H9 (cell line): Measurements from ENCODE around the gene DENND1A. TPM values are rescaled to one million over a fixed set of nuclear protein-coding genes. Genes with fewer than 3 reads are reported as not detected.

Experiments used
- DNase-seq: peaks from one replicate; pipeline ENCODE4 v3.0.0-alpha.2; 2017
- H2AFZ ChIP-seq: one replicate; pipeline ENCODE4 v1.6.1; 2013; ENCODE audit warnings: mild to moderate bottlenecking, low read length, control low read depth, moderate library complexity
- H2AK5ac ChIP-seq: 2 replicates; pipeline ENCODE4 v1.6.1; 2013; ENCODE audit warnings: low read length, control low read depth, mixed read lengths; ENCODE audit not compliant: insufficient read length
- H2BK120ac ChIP-seq: one replicate; pipeline ENCODE4 v1.6.1; 2013; ENCODE audit warnings: low read depth, mild to moderate bottlenecking, low read length, control low read depth, inconsistent platforms; ENCODE audit not compliant: poor library complexity, severe bottlenecking
- H2BK12ac ChIP-seq: 2 replicates; pipeline ENCODE4 v1.6.1; 2013; ENCODE audit warnings: low read length, control low read depth, mixed read lengths, low read depth; ENCODE audit not compliant: insufficient read length
- H2BK15ac ChIP-seq: 2 replicates; pipeline ENCODE4 v1.6.1; 2013; ENCODE audit warnings: low read depth, low read length, control low read depth
- H2BK20ac ChIP-seq: one replicate; pipeline ENCODE4 v1.6.1; 2013; ENCODE audit warnings: low read depth, mild to moderate bottlenecking, low read length, control low read depth, inconsistent platforms; ENCODE audit not compliant: poor library complexity, severe bottlenecking
- H2BK5ac ChIP-seq: 2 replicates; pipeline ENCODE4 v1.6.1; 2013; ENCODE audit warnings: low read length, control low read depth, mixed read lengths; ENCODE audit not compliant: insufficient read length
- H3K14ac ChIP-seq: 2 replicates; pipeline ENCODE4 v1.6.1; 2013; ENCODE audit warnings: low read length, control low read depth; ENCODE audit not compliant: insufficient read depth
- H3K18ac ChIP-seq: 2 replicates; pipeline ENCODE4 v1.6.1; 2013; ENCODE audit warnings: low read depth, mild to moderate bottlenecking, mixed read lengths, low read length, control low read depth; ENCODE audit not compliant: insufficient read length
- H3K23ac ChIP-seq: 2 replicates; pipeline ENCODE4 v1.6.1; 2013; ENCODE audit warnings: low read length, control low read depth, mixed read lengths, low read depth; ENCODE audit not compliant: insufficient read length
- H3K23me2 ChIP-seq: 2 replicates; pipeline ENCODE4 v1.6.1; 2013; ENCODE audit warnings: low read depth, mild to moderate bottlenecking, mixed read lengths, low read length, control low read depth; ENCODE audit not compliant: insufficient read length, poor library complexity, severe bottlenecking
- H3K27ac ChIP-seq: 2 replicates; pipeline ENCODE4 v1.5.1; 2013; ENCODE audit warnings: low read length, control low read depth, mixed read lengths, low read depth; ENCODE audit not compliant: insufficient read length
- H3K27me3 ChIP-seq: 2 replicates; pipeline ENCODE4 v1.6.1; 2013; ENCODE audit warnings: low read length, control low read depth, inconsistent platforms; ENCODE audit not compliant: insufficient read depth
- H3K4ac ChIP-seq: 2 replicates; pipeline ENCODE4 v1.6.1; 2013; ENCODE audit warnings: low read depth, mild to moderate bottlenecking, control low read depth, inconsistent platforms, low read length, moderate library complexity
- H3K4me1 ChIP-seq: 2 replicates; pipeline ENCODE4 v1.6.1; 2013; ENCODE audit warnings: low read length, control low read depth, inconsistent platforms; ENCODE audit not compliant: insufficient read depth
- H3K4me2 ChIP-seq: 2 replicates; pipeline ENCODE4 v1.6.1; 2013; ENCODE audit warnings: low read length, control low read depth, mixed read lengths; ENCODE audit not compliant: insufficient read length, insufficient read depth
- H3K56ac ChIP-seq: 2 replicates; pipeline ENCODE4 v1.6.1; 2013; ENCODE audit warnings: low read depth, mild to moderate bottlenecking, mixed read lengths, low read length, control low read depth; ENCODE audit not compliant: insufficient read length
- H3K79me1 ChIP-seq: 2 replicates; pipeline ENCODE4 v1.6.1; 2013; ENCODE audit warnings: low read depth, mild to moderate bottlenecking, moderate library complexity, low read length, control low read depth, inconsistent platforms; ENCODE audit not compliant: insufficient read depth, poor library complexity, severe bottlenecking
- H3K79me2 ChIP-seq: 2 replicates; pipeline ENCODE4 v1.6.1; 2013; ENCODE audit warnings: low read length, control low read depth, inconsistent platforms; ENCODE audit not compliant: insufficient read depth
- H3K9ac ChIP-seq: 2 replicates; pipeline ENCODE4 v1.6.1; 2013; ENCODE audit warnings: low read length, control low read depth, mixed read lengths; ENCODE audit not compliant: insufficient read length; ENCODE audit errors: extremely low read depth
- H3K9me3 ChIP-seq: one replicate; pipeline ENCODE4 v1.6.1; 2013; ENCODE audit warnings: low read depth, low read length, inconsistent platforms; ENCODE audit not compliant: control insufficient read depth
- H3T11ph ChIP-seq: one replicate; pipeline ENCODE4 v1.6.1; 2013; ENCODE audit warnings: mild to moderate bottlenecking, low read length, control low read depth, inconsistent platforms
- H4K20me1 ChIP-seq: one replicate; pipeline ENCODE4 v1.6.1; 2013; ENCODE audit not compliant: control insufficient read depth, insufficient read length, insufficient read depth
- H4K5ac ChIP-seq: 2 replicates; pipeline ENCODE4 v1.6.1; 2013; ENCODE audit warnings: low read depth, mild to moderate bottlenecking, mixed read lengths, low read length, control low read depth; ENCODE audit not compliant: insufficient read length
- H4K8ac ChIP-seq: replicated peaks from 2 replicates; pipeline ENCODE4 v1.6.1; 2013; ENCODE audit warnings: low read length, control low read depth, mixed read lengths, low read depth; ENCODE audit not compliant: insufficient read length
- H4K91ac ChIP-seq: 2 replicates; pipeline ENCODE4 v1.6.1; 2013; ENCODE audit warnings: low read depth, mild to moderate bottlenecking, moderate library complexity, mixed read lengths, low read length, control low read depth; ENCODE audit not compliant: insufficient read length
- H3K27ac Mint-ChIP-seq, 3 experiments: 2 replicates in 2 of 3; 3 replicates in 1 of 3; pipeline ENCODE4 v1.8.0; 2020 to 2021; ENCODE audit warnings: mixed read lengths in 3 of 3, mild to moderate bottlenecking in 1 of 3, moderate library complexity in 1 of 3
- H3K27me3 Mint-ChIP-seq: 2 replicates; pipeline ENCODE4 v1.8.0; 2021; ENCODE audit warnings: low read depth, mild to moderate bottlenecking, moderate library complexity, mixed read lengths
- H3K36me3 Mint-ChIP-seq, 3 experiments: 2 replicates in 2 of 3; 3 replicates in 1 of 3; pipeline ENCODE4 v1.8.0; 2020 to 2021; ENCODE audit warnings: low read depth in 3 of 3, mixed read lengths in 3 of 3; ENCODE audit not compliant: insufficient read depth in 1 of 3
- H3K4me1 Mint-ChIP-seq, 2 experiments: 2 replicates each; pipeline ENCODE4 v1.8.0; 2020; ENCODE audit warnings: mixed read lengths in 2 of 2
- H3K4me3 Mint-ChIP-seq, 2 experiments: 2 replicates in 1 of 2; 3 replicates in 1 of 2; pipeline ENCODE4 v1.8.0; 2020 to 2021; ENCODE audit warnings: mild to moderate bottlenecking in 2 of 2, mixed read lengths in 2 of 2, moderate library complexity in 1 of 2
- H3K9me3 Mint-ChIP-seq, 2 experiments: 2 replicates in 1 of 2; 3 replicates in 1 of 2; pipeline ENCODE4 v1.8.0; 2020; ENCODE audit warnings: mild to moderate bottlenecking in 2 of 2, mixed read lengths in 2 of 2, moderate library complexity in 1 of 2
- WGBS: extraction: QIAGEN DNeasy Blood & Tissue Kit; methylation state at CpG from one replicate; pipeline ENCODE4 v1.1.7; 2013; ENCODE audit warnings: missing lambda C conversion rate, low lambda C conversion rate, mixed read lengths; ENCODE audit not compliant: insufficient read length; ENCODE audit errors: extremely low coverage; 5-methylcytosine and 5-hydroxymethylcytosine counted together
- total RNA-seq: library from RNA; stranded (reverse); gene quantifications from 2 replicates; pipeline ENCODE4 v1.2.1, GENCODE V29; 2021
- TF ChIP-seq, protein P1 (sequence below): fragments of 200-600 bp; sonication (generic); conservative IDR thresholded peaks from 3 replicates; pipeline ENCODE4 v1.8.0; 2021; ENCODE audit warnings: antibody characterized with exemption, mild to moderate bottlenecking

DENND1A gene
- total RNA-seq, 1 experiment from 2014 or later: 20.4 TPM

DNA sequence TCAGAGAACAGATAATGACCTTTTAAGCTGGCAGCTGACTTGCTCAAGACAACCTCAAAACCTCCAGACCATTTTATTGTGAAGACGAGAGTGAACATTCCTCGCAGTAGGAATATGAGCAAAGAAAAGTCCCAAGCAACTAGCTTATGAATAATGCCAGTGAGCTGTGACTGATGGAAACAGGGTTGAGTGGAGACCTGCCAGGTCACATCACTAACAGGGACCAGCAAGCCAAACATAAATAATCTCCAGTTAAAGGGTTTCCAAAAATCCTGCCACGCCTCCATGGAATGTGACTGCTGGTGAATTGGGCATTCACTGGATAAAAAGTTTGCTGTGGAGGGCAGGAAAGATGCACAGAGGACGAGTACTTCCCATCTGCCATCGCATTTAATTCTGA is 388.5 kb downstream of the DENND1A start:
- H4K91ac ChIP-seq: no peak overlapping the region
- TF ChIP-seq, protein P1, sequence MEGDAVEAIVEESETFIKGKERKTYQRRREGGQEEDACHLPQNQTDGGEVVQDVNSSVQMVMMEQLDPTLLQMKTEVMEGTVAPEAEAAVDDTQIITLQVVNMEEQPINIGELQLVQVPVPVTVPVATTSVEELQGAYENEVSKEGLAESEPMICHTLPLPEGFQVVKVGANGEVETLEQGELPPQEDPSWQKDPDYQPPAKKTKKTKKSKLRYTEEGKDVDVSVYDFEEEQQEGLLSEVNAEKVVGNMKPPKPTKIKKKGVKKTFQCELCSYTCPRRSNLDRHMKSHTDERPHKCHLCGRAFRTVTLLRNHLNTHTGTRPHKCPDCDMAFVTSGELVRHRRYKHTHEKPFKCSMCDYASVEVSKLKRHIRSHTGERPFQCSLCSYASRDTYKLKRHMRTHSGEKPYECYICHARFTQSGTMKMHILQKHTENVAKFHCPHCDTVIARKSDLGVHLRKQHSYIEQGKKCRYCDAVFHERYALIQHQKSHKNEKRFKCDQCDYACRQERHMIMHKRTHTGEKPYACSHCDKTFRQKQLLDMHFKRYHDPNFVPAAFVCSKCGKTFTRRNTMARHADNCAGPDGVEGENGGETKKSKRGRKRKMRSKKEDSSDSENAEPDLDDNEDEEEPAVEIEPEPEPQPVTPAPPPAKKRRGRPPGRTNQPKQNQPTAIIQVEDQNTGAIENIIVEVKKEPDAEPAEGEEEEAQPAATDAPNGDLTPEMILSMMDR: no peak
- no peaks in the 10 kb centered on the region for H3K9me3 ChIP-seq
- peaks cover 2 to 3% of the 10 kb centered on the region in 2 experiments; a peak in 1 of 4 replicates for H3K4me1 Mint-ChIP-seq
- no peak overlapping the region for H3K27ac Mint-ChIP-seq
- H3T11ph ChIP-seq: no peak overlapping the region
- H3K27me3 Mint-ChIP-seq: no peaks in the 10 kb centered on the region
- no peak overlapping the region for H2BK15ac ChIP-seq
- no peaks in the 10 kb centered on the region for H3K79me2 ChIP-seq
- H3K4me1 ChIP-seq: no peaks in the 10 kb centered on the region
- no peak overlapping the region for H3K4ac ChIP-seq
- no peak overlapping the region for H2AFZ ChIP-seq
- no peaks in the 10 kb centered on the region for H3K27me3 ChIP-seq
- no peak overlapping the region for H3K9ac ChIP-seq
- no peak overlapping the region for H3K56ac ChIP-seq
- no peak overlapping the region for H2BK20ac ChIP-seq
- H3K23ac ChIP-seq: no peak overlapping the region
- H4K8ac ChIP-seq: no peak overlapping the region
- no peaks in the 10 kb centered on the region for H4K20me1 ChIP-seq
- no peak overlapping the region for H3K4me2 ChIP-seq
- no peak overlapping the region for H3K18ac ChIP-seq
- no peak overlapping the region for H3K14ac ChIP-seq
- no peak overlapping the region for H2BK5ac ChIP-seq
- no peak overlapping the region for H3K4me3 Mint-ChIP-seq
- no CpG with 5 or more reads among the region's 5 CpGs for WGBS
- no peaks in the 10 kb centered on the region for H3K23me2 ChIP-seq
- no peak overlapping the region for H2BK12ac ChIP-seq
- H3K79me1 ChIP-seq: no peaks in the 10 kb centered on the region
- no peak overlapping the region for H3K27ac ChIP-seq
- no peak overlapping the region for H4K5ac ChIP-seq
- no peak overlapping the region for H2AK5ac ChIP-seq
- no peak overlapping the region for H2BK120ac ChIP-seq
- no peaks in the 10 kb centered on the region; a peak in 1 of 7 replicates for H3K36me3 Mint-ChIP-seq
- no peak for DNase-seq
- no peaks in the 10 kb centered on the region; a peak in 1 of 5 replicates for H3K9me3 Mint-ChIP-seq
